Cardiac fibroblast (primary cell): ENCODE data around the gene KCNIP4.
"Not testable (repeated sequence)": the region's sequence is repeated elsewhere in the genome, so short reads cannot be mapped to it uniquely, and the experiment has no call there.

Experiments used
- DNase-seq, 2 donors: peaks; one replicate each; pipeline versions ENCODE4 v3.0.0 to v3.0.0-alpha.2; 2010; ENCODE audit warnings: low read depth in 2 of 2
- H3K4me3 ChIP-seq, 2 donors: replicated peaks in 1 of 2; 1 replicate in 1 of 2; 2 replicates in 1 of 2; pipeline ENCODE4 v1.5.1; 2011; ENCODE audit warnings: low read depth in 2 of 2, low read length in 2 of 2, mild to moderate bottlenecking in 2 of 2, moderate library complexity in 1 of 2
- TF ChIP-seq, protein P1 (sequence below): IDR thresholded peaks from one replicate; pipeline ENCODE4 v1.5.1; 2011; ENCODE audit warnings: low read depth, mild to moderate bottlenecking, low read length, inconsistent platforms

KCNIP4 gene

DNA sequence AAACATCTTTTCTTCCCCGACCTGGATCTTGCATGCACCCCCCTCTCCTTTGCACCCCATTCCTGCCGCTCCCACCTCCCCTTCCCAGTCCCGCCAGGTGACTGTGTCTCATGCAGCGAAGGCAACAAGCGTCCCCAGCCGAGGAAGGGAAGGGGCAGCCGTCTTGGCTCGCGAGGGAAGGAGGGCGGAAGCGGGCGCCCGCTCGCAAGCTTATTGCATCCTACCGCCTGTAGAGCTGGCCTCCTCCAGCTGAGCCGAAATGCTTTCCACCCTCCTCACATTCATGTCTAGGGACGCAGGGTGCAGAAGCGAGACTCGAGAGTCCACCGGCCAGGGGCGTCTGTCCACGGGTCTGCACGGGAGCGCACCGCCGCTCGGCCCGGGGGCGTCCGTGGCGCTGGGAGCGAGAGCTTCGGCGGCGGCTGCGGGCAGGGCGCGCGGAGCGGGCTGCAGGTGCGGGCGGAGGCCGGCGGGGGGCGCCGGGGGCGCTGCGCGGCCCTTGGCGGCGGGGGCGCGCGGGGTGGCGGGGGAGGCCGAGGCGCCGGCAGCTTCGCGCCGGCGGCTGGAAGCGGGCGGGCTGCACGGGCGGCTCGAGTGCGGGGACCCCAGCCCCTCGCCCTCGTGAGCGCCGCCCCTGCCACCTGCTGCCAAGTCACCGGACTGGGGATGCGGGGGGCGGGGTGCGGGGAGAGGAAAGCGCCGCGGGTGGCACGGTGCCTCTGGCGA, at the start of gene KCNIP4:
KCNIP4 (minus strand) TSS at position 426 of the 726 bp plus-strand sequence.
- TF ChIP-seq, protein P1, sequence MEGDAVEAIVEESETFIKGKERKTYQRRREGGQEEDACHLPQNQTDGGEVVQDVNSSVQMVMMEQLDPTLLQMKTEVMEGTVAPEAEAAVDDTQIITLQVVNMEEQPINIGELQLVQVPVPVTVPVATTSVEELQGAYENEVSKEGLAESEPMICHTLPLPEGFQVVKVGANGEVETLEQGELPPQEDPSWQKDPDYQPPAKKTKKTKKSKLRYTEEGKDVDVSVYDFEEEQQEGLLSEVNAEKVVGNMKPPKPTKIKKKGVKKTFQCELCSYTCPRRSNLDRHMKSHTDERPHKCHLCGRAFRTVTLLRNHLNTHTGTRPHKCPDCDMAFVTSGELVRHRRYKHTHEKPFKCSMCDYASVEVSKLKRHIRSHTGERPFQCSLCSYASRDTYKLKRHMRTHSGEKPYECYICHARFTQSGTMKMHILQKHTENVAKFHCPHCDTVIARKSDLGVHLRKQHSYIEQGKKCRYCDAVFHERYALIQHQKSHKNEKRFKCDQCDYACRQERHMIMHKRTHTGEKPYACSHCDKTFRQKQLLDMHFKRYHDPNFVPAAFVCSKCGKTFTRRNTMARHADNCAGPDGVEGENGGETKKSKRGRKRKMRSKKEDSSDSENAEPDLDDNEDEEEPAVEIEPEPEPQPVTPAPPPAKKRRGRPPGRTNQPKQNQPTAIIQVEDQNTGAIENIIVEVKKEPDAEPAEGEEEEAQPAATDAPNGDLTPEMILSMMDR: no peak
- H3K4me3 ChIP-seq: peak within 1 kb of the TSS; percentile 21 to 37
- DNase-seq: peak; percentile 4 to 6

- not testable (repeated sequence) for DNase-seq, H3K4me3 ChIP-seq
Measured at GRCh38 chr4:21996618-21997017, 48.0 kb upstream of the KCNIP4 start.

GRCh38 chr4:21992330-21992729, 43.8 kb upstream of the KCNIP4 start:
- TF ChIP-seq, protein P1: no peak
- no peak overlapping the region for H3K4me3 ChIP-seq
- DNase-seq: peak; percentile 5 to 40

GRCh38 chr4:21991562-21991961, 43.0 kb upstream of the KCNIP4 start:
- no peak overlapping the region for H3K4me3 ChIP-seq
- TF ChIP-seq, protein P1: no peak
- no peak for DNase-seq

DNA sequence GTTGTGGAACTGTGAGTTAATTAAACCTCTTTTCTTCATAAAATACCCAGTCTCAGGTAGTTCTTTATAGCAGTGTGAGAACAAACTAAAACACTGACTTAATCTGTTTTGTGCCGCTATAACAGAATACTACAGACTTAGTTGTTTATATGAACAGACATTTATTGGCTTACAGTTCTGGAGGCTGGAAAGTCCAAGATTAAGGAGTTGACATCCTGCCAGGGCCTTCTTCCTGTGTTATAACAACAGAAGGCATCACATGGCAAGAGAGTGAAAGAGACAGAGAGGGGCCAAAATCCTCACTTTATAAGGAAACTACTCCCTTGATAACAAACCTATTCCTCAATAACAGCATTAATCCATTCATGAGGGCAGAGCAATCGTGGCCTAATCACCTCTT, 42.5 kb upstream of the KCNIP4 start:
- peak in 1 of 2 donors; percentile 56 for DNase-seq
- H3K4me3 ChIP-seq: no peak overlapping the region
- TF ChIP-seq, protein P1: no peak

- TF ChIP-seq, protein P1: no peak
- H3K4me3 ChIP-seq: no peak overlapping the region
- DNase-seq: no peak
Measured at GRCh38 chr4:21989351-21989750, 40.8 kb upstream of the KCNIP4 start.

DNA sequence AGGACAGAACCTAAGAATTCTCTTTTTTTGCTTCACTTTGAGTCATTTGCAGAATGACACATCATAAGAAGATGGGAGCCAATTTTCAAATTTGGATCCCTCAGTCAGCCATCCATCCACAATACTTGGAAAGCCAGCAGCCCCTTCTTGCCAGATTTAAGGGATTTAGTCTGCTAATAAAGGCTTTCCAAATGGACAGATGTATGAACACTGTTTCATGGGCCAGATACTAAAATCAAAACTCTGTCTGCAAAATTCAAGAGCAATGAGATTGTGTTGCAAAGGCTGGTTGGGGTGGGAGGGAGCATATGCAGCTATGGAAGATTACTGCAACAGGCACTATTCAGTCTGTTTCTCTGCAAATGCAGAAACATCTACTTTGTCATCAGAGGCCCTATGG, 37.7 kb upstream of the KCNIP4 start:
- no peak for DNase-seq
- TF ChIP-seq, protein P1: no peak
- H3K4me3 ChIP-seq: no peak overlapping the region
